HepG2 (cell line): ENCODE data around the gene CNNM4. TPM values are rescaled to one million over a fixed set of nuclear protein-coding genes. Genes with fewer than 3 reads are reported as not detected.

ENCODE experiments used
- BCL3 ChIP-seq: sonication (generic); formaldehyde crosslinking; IDR thresholded peaks from 2 replicates; pipeline ENCODE4 v1.5.1; 2020; ENCODE audit warnings: mild to moderate bottlenecking, missing genetic modification reagents, moderate library complexity
- EP300 ChIP-seq, 3 experiments: sonication (generic) in 1 of 3; formaldehyde crosslinking in 1 of 3; IDR thresholded peaks; 2 replicates each; pipeline versions ENCODE4 v1.5.1 to v1.6.1; 2011 to 2020; ENCODE audit warnings: low read depth in 2 of 3, low read length in 2 of 3, borderline replicate concordance in 1 of 3, improper control_type of control experiment in 1 of 3, mild to moderate bottlenecking in 1 of 3, missing genetic modification reagents in 1 of 3, moderate library complexity in 1 of 3
- FLYWCH1 ChIP-seq: sonication (generic); formaldehyde crosslinking; IDR thresholded peaks from 2 replicates; pipeline ENCODE4 v1.8.1; 2023; ENCODE audit warnings: mild to moderate bottlenecking, missing genetic modification reagents
- GABPB1 ChIP-seq: IDR thresholded peaks from 2 replicates; pipeline ENCODE4 v1.6.1; 2016; ENCODE audit warnings: mild to moderate bottlenecking, missing genetic modification reagents, moderate library complexity, missing compliant biosample characterization
- GATA4 ChIP-seq: sonication (generic); IDR thresholded peaks from 2 replicates; pipeline ENCODE4 v1.6.1; 2016; ENCODE audit warnings: antibody characterized with exemption, low read depth, borderline replicate concordance
- HMGA1 ChIP-seq: sonication (generic); formaldehyde crosslinking; conservative IDR thresholded peaks from 2 replicates; pipeline ENCODE4 v1.4.0; 2020; ENCODE audit warnings: missing genetic modification reagents
- MXD4 ChIP-seq: IDR thresholded peaks from 2 replicates; pipeline ENCODE4 v1.6.1; 2016; ENCODE audit warnings: mild to moderate bottlenecking, missing biosample characterization, missing genetic modification reagents
- NRL ChIP-seq: sonication (generic); formaldehyde crosslinking; IDR thresholded peaks from 2 replicates; pipeline ENCODE4 v1.5.0; 2020; ENCODE audit warnings: missing genetic modification reagents, mild to moderate bottlenecking, moderate library complexity, borderline replicate concordance
- RBM22 ChIP-seq: fragments of 200-400 bp; formaldehyde crosslinking; optimal IDR thresholded peaks from 2 replicates; pipeline ENCODE3; 2017; ENCODE audit warnings: mild to moderate bottlenecking, low read length, moderate library complexity
- RXRB ChIP-seq: IDR thresholded peaks from 2 replicates; pipeline ENCODE4 v1.6.1; 2016; ENCODE audit warnings: borderline replicate concordance, missing genetic modification reagents, missing compliant biosample characterization
- SIN3B ChIP-seq: fragments of 150-350 bp; IDR thresholded peaks from 2 replicates; pipeline ENCODE4 v1.6.1; 2014; ENCODE audit warnings: low read length
- SIX4 ChIP-seq: sonication (generic); formaldehyde crosslinking; IDR thresholded peaks from 2 replicates; pipeline ENCODE4 v1.4.0; 2020; ENCODE audit warnings: missing genetic modification reagents
- SP2 ChIP-seq: sonication (generic); formaldehyde crosslinking; IDR thresholded peaks from 2 replicates; pipeline ENCODE4 v1.5.1; 2020; ENCODE audit warnings: mild to moderate bottlenecking, missing genetic modification reagents
- TEF ChIP-seq: sonication (generic); formaldehyde crosslinking; IDR thresholded peaks from 2 replicates; pipeline ENCODE4 v1.5.0; 2020; ENCODE audit warnings: missing genetic modification reagents
- TGIF2 ChIP-seq: IDR thresholded peaks from 2 replicates; pipeline ENCODE4 v1.6.1; 2016; ENCODE audit warnings: control low read depth, missing compliant biosample characterization
- THAP11 ChIP-seq: IDR thresholded peaks from 2 replicates; pipeline ENCODE4 v1.6.1; 2016; ENCODE audit warnings: missing biosample characterization, missing genetic modification reagents
- TRIM22 ChIP-seq: fragments of 450-650 bp; IDR thresholded peaks from 2 replicates; pipeline ENCODE4 v1.6.1; 2017
- WIZ ChIP-seq: sonication (generic); formaldehyde crosslinking; IDR thresholded peaks from 2 replicates; pipeline ENCODE4 v1.5.1; 2020; ENCODE audit warnings: mild to moderate bottlenecking, missing genetic modification reagents
- ZBTB26 ChIP-seq: IDR thresholded peaks from 2 replicates; pipeline ENCODE4 v1.6.1; 2016; ENCODE audit warnings: missing compliant biosample characterization, missing genetic modification reagents, borderline replicate concordance
- ZFP36 ChIP-seq: fragments of 150-350 bp; IDR thresholded peaks from 2 replicates; pipeline ENCODE4 v1.6.1; 2018; ENCODE audit warnings: borderline replicate concordance, low read length, low read depth; ENCODE audit not compliant: partially characterized antibody
- ZFP82 ChIP-seq: sonication (generic); formaldehyde crosslinking; IDR thresholded peaks from 2 replicates; pipeline ENCODE4 v1.5.1; 2020; ENCODE audit warnings: mild to moderate bottlenecking, missing genetic modification reagents, borderline replicate concordance
- ZNF12 ChIP-seq: sonication (generic); formaldehyde crosslinking; IDR thresholded peaks from 2 replicates; pipeline ENCODE4 v1.5.0; 2020; ENCODE audit warnings: missing genetic modification reagents
- ZNF530 ChIP-seq: sonication (generic); formaldehyde crosslinking; IDR thresholded peaks from 2 replicates; pipeline ENCODE4 v1.5.0; 2020; ENCODE audit warnings: low read depth, mild to moderate bottlenecking, missing genetic modification reagents
- ZNF652 ChIP-seq: IDR thresholded peaks from 2 replicates; pipeline ENCODE4 v1.6.1; 2016; ENCODE audit warnings: low read depth, borderline replicate concordance
- ZNF672 ChIP-seq: sonication (generic); formaldehyde crosslinking; IDR thresholded peaks from 2 replicates; pipeline ENCODE4 v1.8.1; 2022; ENCODE audit warnings: missing genetic modification reagents
- ZNF766 ChIP-seq: sonication (generic); formaldehyde crosslinking; IDR thresholded peaks from 2 replicates; pipeline ENCODE4 v1.5.0; 2020; ENCODE audit warnings: missing genetic modification reagents, borderline replicate concordance
- polyA plus RNA-seq, 8 experiments: library from polyadenylated mRNA; depleted of rRNA in 3 of 8; stranded (reverse) in 7 of 8; unstranded in 1 of 8; fragments of >200 nt; fragmentation: Illumina TruSeq in 4 of 8; extraction: Trizol in 4 of 8; gene quantifications; 2 replicates each; pipeline versions ENCODE4 v1.2.1 to v1.2.3, GENCODE V29; 2011 to 2016; ENCODE audit warnings: low read depth in 4 of 8, missing spikeins in 1 of 8, mixed read lengths in 1 of 8; ENCODE audit not compliant: insufficient read depth in 1 of 8
- total RNA-seq, 5 experiments: library from RNA; depleted of rRNA; stranded (reverse); fragments of >200 nt; fragmentation: Illumina TruSeq; extraction: Trizol; gene quantifications; 2 replicates each; pipeline ENCODE4 v1.2.3, GENCODE V29; 2016; ENCODE audit warnings: low read depth in 1 of 5

Gene CNNM4
- total and polyA plus RNA-seq, 2 of the 13 experiments (the other 11 are each of a cell fraction or from before 2014, with no cell fraction given): 5.9 to 8.4 TPM

GRCh38 chr2:96769814-96770213, 9.1 kb downstream of the CNNM4 start (continued):
- no peak for TF ChIP-seq SIX4 (CRISPR knock-in tag)
- TF ChIP-seq THAP11: no peak
- TF ChIP-seq ZNF12 (CRISPR knock-in tag): no peak
- TF ChIP-seq TEF (CRISPR knock-in tag): no peak
- TF ChIP-seq ZNF530 (CRISPR knock-in tag): no peak
- no peak for TF ChIP-seq SP2
- no peak for TF ChIP-seq EP300 (IDR thresholded peaks at IDR 0.05; ENCODE audit: low read depth in 2 of 2, low read length in 2 of 2)
- TF ChIP-seq EP300 (CRISPR knock-in tag; IDR thresholded peaks at IDR 0.05; ENCODE audit: borderline replicate concordance): no peak
- TF ChIP-seq WIZ (CRISPR knock-in tag): no peak
- TF ChIP-seq ZNF652 (CRISPR knock-in tag): no peak
- TF ChIP-seq BCL3 (CRISPR knock-in tag): 0 out of 2 replicates have a peak, but pooled peaks have one; percentile 13
- no peak for TF ChIP-seq FLYWCH1 (CRISPR knock-in tag)
- no peak for TF ChIP-seq NRL (CRISPR knock-in tag)
- no peak for TF ChIP-seq RBM22
- no peak for TF ChIP-seq ZNF672 (CRISPR knock-in tag)
- no peak for TF ChIP-seq ZNF766
- TF ChIP-seq GATA4: no peak
- TF ChIP-seq TGIF2 (CRISPR knock-in tag): peak; percentile 70; the same call in 1 of the 2 replicates
- TF ChIP-seq GABPB1: no peak
- no peak for TF ChIP-seq SIN3B
- no peak for TF ChIP-seq ZBTB26 (CRISPR knock-in tag)
- no peak for TF ChIP-seq RXRB (CRISPR knock-in tag)
- TF ChIP-seq TRIM22: no peak
- 0 out of 2 replicates have a peak, but pooled peaks have one; percentile 36 for TF ChIP-seq MXD4 (CRISPR knock-in tag)
- TF ChIP-seq ZFP82 (CRISPR knock-in tag): no peak
- no peak for TF ChIP-seq HMGA1 (CRISPR knock-in tag)
- no peak for TF ChIP-seq ZFP36
